ENCODE results near the gene NAA25.
A peak's percentile ranks its signal among the peaks of the same experiment; 100 is the strongest.
"Not testable (repeated sequence)": the region's sequence is repeated elsewhere in the genome, so short reads cannot be mapped to it uniquely, and the experiment has no call there.

The NAA25 gene

GRCh38 chr12:112116232-112117060 is 7.9 kb upstream of the NAA25 start:
- TF ChIP-seq CTCF (conservative IDR thresholded peaks at IDR 0.05; ENCODE audit: low read depth, low read length) = no peak
- DNase-seq (ENCODE audit: low read depth) = no peak
- no peak overlapping the region for H3K4me3 ChIP-seq (ENCODE audit: low read length)

GRCh38 chr12:112115259-112116045 is 6.9 kb upstream of the NAA25 start:
- no peak for TF ChIP-seq CTCF (conservative IDR thresholded peaks at IDR 0.05; ENCODE audit: low read depth, low read length)
- H3K4me3 ChIP-seq (ENCODE audit: low read length) = no peak overlapping the region
- DNase-seq (ENCODE audit: low read depth) = no peak

GRCh38 chr12:112112409-112113133 is 4.0 kb upstream of the NAA25 start:
- H3K4me3 ChIP-seq (ENCODE audit: low read length) = no peak overlapping the region
- TF ChIP-seq CTCF (conservative IDR thresholded peaks at IDR 0.05; ENCODE audit: low read depth, low read length) = no peak
- DNase-seq (ENCODE audit: low read depth) = peak; percentile 49

GRCh38 chr12:112111931-112112330 is 3.3 kb upstream of the NAA25 start:
- no peak for DNase-seq (ENCODE audit: low read depth)
- H3K4me3 ChIP-seq (ENCODE audit: low read length) = no peak overlapping the region
- TF ChIP-seq CTCF (conservative IDR thresholded peaks at IDR 0.05; ENCODE audit: low read depth, low read length) = no peak

GRCh38 chr12:112110787-112111662 is 2.4 kb upstream of the NAA25 start:
- not testable (repeated sequence) for H3K4me3 ChIP-seq (ENCODE audit: low read length); DNase-seq (ENCODE audit: low read depth)

- TF ChIP-seq CTCF (conservative IDR thresholded peaks at IDR 0.05; ENCODE audit: low read depth, low read length) = no peak
- no peak for DNase-seq (ENCODE audit: low read depth)
- peak overlapping the region; percentile 92 for H3K4me3 ChIP-seq (ENCODE audit: low read length)
These were observed 1.0 kb downstream of the NAA25 start for GRCh38 chr12:112107306-112108201.

Measured in retinal pigment epithelial cell (primary cell).